HG02840 (cell line): ENCODE data around the gene IGLL5.

Source experiments
- ATAC-seq: cut with Tn5 transposase; IDR thresholded peaks from one replicate; pipeline ENCODE4 v1.9.1; 2021; ENCODE audit warnings: mild to moderate bottlenecking, moderate library complexity, moderate number of reproducible peaks; ENCODE audit not compliant: unreplicated experiment, low FRiP score

The IGLL5 gene

DNA sequence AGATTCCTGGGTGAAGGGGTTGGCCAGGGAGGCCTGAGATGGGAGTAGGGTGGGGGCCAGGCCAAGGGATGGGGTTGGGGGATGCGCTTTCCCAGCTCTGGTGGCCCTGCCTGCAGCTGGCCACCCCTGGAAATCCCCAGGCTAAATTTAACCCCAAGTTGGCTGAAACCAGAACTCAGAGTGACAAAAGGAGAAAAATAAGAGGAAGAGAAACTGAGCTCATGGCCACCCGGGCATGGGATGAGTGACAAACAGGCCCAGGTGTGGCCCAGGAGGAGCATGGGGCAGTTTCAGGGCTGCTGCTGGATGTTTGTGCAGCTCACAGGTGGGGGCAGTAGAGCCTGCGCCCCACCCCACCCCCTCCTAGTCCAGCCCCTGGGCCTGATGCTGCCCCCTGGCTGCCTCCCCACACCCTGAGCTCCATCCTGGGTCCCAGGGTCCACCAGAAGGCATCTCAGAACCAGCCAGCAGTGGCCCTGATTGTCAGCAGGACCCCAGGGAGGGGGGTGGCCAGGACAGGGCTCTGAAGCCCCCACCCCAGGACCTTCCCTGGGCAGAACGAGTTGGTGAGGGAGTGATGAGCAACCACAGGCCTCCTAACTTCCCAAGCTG is 48.0 kb downstream of the IGLL5 start:
- peak; percentile 81 for ATAC-seq

DNA sequence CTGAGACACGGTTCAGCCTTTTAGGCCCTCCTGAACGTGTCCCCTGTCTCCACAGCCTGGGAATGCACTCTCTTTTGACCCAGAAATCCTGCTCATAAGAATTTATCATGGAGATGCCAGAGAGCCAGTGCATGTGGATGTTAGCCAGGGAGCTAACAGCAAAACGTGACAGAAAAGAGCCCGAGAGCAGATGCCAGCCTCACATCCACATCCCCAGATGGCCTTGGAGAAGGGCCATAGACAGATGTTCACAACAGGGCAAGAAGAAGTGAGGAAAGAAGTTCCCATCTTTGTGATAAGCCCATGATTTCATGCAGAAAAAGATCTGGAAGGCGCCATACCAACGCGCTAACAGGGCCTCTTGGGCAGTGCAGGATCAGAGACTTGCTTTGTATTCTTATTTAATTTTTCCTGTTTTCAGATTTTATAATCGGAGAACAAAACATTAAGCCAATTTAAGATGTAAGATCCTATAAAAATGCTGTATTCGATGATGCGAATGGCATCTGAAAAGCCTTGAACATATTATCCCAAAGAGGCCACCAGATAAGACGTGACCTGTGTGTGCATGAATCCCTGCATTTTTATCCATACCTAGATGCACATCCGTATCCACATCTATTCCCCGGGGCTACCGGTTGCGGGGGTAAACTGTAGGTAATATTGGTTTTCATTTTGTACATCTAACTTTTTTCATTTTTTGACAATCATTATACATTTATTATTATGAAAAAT is 48.7 kb downstream of the IGLL5 start:
- no peak for ATAC-seq

DNA sequence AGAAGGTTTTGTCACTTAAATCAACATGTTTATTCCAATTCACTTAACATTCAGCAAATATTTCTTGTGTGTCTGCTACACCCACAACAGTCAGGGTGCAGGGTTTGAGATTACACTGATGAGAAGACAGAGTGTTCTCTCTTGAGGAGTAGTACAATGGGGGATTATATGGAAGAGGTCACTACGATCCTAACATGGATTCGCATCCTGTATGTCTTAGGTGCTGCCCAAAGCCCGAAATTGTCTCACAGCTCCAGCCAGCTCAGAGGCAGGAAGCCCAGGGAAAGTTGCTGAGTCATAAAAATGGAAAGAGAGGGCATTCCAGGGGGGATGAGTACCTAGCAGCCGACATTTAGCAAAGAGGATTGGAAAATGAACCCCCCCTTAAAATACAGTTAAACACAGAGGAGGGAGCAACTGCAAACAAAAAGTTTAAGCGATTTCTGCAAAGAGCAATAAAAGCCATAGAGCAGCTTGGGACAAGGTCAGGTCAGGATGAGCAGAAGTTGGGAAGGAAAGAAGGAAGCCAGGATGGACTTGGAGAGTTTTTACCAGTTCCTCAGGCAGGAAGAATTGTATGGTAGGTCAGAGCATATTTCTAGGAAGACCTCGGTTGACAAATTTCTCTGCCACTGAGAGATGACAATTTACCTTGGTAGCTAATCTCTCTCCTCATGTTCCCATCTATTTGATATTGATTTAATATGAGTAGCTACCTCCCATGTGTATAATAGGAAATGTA is 49.5 kb downstream of the IGLL5 start:
- no peak for ATAC-seq

DNA sequence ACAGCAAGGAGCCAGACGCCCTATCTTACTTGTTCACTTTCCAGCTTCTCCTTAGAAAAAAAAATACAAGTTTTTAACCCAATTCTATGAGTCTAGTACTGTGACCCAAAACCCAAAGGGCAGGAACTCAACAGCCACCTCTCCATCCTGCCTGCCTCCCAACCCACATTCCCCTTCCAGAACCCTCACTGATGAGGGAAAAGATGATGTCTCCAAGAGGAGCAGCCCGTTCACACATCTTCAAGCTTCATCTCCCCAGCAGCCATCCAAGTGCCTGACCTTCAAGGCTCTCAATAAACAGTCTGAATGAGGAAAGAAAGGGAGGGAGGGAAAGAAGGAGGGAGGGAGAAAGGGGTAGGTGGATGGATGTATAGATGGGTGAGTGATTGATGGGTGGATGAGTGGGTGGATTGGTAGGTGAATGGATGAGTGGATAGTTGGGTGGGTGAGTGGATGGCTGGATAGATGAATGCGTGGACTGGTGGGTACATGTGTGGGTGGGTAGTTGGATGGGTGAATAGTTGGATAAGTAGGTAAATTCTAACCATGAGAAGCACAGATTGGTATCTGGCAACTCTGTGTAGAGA is 50.4 kb downstream of the IGLL5 start:
- ATAC-seq: no peak

DNA sequence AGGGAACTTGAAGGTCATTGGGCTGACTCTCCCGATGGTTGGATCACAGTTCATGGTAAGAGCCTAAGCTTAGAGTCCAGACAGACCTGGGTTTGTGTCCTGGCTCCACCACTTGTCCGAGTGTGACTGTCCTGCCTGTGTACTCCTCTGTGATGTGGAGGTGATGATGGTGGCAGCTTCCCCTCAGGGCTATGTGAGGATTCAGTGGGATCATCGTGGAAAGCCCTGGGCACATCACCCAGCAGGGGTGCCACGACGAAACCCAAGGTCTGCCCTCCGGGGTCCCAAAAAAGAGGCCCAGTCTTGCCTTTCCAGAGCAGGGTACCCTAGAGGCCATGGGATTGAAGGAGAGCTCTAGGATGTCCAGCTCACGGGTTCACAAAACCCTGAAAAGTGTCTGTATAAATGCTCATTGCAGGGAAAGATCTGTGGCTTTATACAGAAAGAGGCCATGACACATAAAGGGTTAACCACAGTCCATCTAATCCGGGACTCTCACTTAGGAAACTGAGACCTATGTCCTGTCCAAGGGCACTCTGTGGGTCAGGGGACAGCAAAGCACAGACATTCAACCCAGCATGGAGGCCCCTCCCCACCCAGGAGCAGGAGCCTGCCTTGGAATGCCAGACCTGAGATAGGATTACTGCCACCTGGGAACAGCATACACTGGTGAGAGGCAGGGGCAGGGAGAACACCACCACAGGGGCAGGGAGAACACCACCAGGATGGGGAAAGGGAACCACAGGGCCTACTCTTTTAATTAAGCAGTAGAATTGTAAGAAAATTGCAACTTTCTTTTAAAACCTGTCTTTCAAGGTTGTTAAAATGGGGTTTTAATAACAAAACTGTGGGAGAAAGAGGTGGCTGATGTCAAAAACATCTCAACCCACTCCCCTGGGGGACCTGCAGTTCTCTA is 51.3 kb downstream of the IGLL5 start:
- ATAC-seq: no peak

DNA sequence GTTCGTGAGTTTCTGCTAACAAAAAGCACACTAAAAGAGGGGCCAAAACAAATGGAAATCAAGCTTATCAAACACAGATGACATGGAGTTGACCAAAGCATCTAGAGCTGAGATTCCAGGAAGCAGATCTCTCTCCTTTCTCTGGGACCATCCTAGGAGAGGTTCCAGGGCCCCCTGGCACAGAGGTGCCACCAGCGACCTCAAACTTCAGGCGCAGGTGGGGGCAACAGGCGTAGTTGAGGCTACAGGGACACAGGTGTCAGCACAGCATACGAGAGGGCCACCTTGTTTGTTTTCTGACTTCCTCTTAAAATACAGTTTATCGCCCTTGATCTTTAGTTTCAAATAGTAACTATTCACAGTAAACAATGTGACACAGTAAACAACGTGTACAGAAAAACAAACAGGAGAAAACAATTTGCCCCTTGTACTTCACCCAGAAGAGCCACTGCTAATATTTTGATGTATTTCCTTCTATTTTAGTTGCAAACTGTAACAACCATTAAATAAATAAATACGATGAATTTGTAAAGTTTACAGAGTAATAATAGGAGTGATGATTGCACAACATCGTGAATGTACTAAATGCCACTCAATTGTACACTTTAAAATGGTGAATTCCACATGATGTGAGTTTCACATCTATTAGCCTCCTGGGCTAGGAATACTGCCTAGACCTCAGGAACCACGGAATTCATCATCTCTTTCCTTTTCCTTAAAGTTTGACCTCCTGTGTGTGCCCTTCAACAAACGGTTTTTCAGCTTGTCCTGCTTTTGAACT is 52.2 kb downstream of the IGLL5 start:
- ATAC-seq: no peak

DNA sequence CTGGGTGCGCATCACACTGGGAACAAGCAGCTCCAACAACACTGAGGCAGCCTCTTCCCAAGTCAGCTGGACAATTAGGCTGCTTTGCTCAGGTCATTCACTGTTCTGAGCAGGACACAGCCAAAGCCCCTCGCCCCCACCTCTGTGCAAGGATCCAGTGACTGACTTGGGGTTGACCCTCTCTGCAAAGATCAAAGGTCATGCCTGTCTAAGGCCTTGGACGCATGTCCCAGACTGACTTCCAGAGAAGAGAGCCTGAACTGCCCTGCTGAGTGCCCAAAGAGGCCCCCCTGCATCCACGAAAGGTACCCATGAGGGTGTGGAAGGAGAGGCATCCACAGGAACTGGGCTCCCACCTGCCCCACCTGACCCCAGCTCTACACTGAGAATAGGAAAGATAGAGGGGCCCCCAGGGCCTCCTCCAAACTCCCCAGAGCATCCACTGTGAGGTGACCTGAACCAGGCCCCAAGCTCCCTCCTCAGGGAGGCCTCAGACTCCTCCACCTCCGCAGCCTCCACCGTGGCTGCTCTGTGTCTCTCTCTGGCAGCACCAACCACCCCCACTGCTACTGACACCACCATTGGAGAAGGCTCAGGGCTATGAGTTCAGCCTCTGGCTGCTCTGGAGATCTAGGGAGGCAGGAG is 53.5 kb downstream of the IGLL5 start:
- ATAC-seq: no peak

DNA sequence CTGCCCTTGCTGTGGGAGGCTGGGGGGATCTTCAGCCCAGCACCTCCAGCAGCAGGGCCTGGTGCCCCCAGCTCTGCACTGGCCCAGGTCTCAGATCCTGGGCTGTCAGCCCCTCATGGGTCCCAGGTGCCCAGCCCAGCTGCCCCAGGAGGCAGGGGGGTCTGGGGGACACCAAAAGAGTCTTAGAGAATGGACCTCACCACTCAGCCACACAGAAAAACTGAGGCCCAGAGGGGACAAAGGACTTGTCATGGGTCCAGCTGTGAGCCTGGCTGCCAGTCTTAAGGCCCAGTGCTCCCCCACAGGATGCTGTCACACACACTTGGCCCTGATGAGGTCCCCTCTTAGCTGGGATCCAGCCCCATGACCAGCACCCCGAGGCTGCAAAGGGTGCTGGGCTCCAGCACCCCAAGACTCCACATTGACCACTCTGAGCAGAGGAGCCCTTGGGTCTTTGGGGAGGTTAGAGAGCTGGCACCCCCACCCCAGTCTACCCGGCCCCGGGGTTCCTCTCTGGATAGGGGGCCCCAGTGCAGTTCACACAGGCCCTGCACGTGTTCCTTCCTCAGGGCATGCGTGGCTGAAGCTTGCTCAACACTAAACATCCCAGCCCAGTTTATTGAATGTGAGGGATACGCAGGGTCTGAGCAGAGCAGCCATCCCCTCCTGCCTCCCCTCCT is 54.4 kb downstream of the IGLL5 start:
- no peak for ATAC-seq

DNA sequence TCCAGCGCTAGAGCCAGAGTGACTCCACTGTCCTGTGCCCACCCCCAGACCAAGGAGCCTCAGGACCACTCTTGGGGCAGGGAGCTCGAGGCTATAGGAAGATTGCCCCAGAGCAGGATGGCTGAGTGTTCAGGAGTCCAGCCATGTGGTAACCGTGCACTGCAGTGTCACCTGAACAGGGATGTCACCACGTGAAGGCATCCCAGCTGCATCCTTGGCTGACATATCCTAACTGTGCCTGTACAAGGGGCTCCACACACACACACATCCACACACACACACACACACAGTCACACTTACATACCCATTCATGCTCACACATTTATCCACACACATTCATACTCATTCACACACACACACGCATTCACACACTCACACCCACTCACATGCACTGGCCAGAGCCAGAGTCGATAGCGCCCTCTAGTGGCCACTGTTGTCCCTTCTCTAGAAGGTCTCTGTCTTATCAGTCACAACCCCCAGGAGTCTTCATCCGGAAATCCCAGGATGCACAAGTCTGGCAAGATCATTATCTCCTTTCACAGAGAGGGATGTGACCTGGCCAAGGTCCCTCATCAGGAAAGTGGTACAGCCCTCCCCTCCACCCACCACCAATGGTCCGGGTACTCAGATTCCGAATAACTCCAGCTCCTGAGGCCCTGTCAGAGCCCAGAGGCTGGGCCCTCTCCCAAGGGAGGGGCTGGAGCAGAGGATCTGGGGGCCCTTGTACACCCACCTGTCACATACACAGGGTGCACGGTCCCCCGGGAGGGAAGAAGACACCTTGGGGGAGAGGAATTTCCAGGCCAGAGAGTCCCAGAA is 55.1 kb downstream of the IGLL5 start:
- no peak for ATAC-seq

DNA sequence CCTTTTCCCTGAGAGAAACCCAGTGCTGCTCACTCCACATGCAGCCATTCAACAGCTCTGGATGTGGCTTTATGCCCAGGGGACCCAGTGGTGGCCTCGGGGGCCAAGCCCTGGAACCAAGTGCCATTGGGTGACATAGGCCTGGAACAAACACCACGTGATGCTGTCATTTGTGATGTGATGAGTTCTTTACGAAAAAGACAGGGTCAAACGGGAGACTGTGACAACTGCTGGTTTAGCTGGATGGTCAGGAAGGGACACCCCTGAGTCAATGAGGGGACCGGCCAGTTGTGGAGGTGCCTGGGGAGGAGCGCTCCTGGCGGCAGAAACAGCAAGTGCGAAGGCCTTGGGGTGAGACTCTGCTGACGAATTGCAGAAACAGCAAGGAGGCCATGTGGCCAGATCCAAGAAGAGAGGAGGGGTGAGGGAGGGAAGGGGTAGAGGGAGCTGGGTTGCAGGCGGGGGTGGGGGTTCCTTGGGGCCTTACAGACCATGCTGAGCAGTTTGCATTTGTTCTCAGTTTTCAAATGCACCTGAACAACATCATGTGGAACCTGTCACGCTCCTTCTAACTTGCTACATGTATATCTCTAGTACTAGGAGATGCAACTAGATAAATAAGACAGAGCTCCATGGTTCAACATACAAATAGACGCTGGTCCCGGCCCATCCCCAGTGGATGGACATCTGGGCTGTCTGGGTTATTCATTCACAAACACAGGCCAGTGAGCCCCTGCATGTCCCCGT is 56.1 kb downstream of the IGLL5 start:
- no peak for ATAC-seq

DNA sequence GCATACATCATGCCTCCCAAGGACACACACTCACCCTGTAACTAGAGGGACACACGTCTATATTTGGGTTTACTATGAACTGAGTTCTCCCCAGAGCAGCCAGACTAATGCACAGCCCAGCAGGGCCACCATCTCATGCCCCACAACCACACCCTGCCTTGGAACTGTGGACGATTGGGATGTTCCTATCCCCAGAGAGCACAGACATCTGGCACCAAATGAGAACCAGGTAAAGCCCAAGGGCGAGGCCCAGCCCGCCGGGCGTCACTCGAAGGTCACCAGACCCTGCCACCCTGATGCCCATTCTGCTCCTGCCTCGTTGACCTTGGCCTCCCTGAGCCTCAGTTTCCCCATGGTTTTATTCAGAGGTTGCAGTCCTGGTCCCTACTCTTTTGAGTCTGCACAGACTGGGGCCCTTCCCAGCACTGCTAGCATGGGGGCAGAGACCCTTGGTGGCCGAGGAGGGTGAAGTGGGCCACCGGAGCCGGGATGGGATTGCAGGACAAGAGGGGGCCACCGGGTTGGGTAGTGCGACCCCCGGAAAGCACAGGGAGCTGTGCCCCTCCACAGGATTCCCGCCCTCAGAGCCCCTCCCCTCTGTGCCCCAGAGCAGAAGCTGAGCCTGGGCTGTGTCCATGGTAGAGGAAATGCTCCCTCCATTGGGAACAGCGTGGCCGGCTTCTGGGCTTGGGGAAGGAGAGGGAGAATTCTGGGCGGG is 56.8 kb downstream of the IGLL5 start:
- ATAC-seq: no peak

DNA sequence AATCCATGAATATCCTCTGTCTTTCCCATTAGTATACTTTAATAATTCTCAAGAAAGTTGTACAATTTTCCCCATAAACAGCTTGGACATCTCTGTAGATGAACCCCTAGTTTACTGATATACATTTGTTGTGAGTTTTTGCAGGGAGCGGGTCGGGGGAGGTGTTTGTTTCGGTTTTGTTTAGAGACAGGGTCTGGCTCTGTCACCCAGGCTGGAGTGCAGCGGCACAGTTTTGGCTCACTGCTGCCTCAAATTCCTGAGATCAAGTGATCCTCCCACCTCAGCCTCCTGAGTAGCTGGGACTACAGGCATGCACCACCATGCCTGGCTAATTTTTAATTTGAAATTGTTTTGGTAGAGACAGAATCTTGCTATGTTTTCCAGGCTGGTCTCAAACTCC is 57.6 kb downstream of the IGLL5 start:
- ATAC-seq: no peak
